B cell (primary cell): ENCODE data around the gene PSAPL1. TPM values are rescaled to one million over a fixed set of nuclear protein-coding genes. Genes with fewer than 3 reads are reported as not detected.

Experiments used
- ATAC-seq: fragments of 200-7000 bp; cut with Tn5 transposase; one replicate; pipeline ENCODE4 v1.10.0; 2021; ENCODE audit warnings: low read depth, mild to moderate bottlenecking, moderate number of reproducible peaks, moderate library complexity
- CTCF ChIA-PET: fragments of 350-600 bp; sonication (Branson Sonifier 250); formaldehyde crosslinking; loops from one replicate; lab custom pipeline; 2021; ENCODE audit warnings: antibody characterized with exemption, inconsistent platforms; lab: Charles Lee
- POLR2A ChIA-PET: fragments of 350-600 bp; sonication (Branson Sonifier 250); formaldehyde crosslinking; loops from one replicate; lab custom pipeline; 2021; ENCODE audit warnings: antibody characterized with exemption; lab: Charles Lee
- DNase-seq: peaks from one replicate; pipeline ENCODE4 v3.0.0; 2013
- H2AFZ ChIP-seq: 2 replicates; pipeline ENCODE4 v1.6.1; 2012; ENCODE audit warnings: mild to moderate bottlenecking, low read depth, low read length; ENCODE audit not compliant: insufficient read depth, poor library complexity, severe bottlenecking
- H3K27ac ChIP-seq, 2 donors: 1 replicate in 1 of 2; 2 replicates in 1 of 2; pipeline ENCODE4 v1.5.1; 2012 to 2013; ENCODE audit warnings: low read length in 2 of 2, mild to moderate bottlenecking in 2 of 2, moderate library complexity in 1 of 2
- H3K27me3 ChIP-seq, 4 experiments: fragments of 200-600 bp in 1 of 4; sonication (generic) in 1 of 4; replicated peaks in 1 of 4; 1 replicate in 2 of 4; 2 replicates in 2 of 4; pipeline versions ENCODE4 v1.6.1 to v1.7.0; 2013 to 2016; ENCODE audit warnings: low read length in 3 of 4, mild to moderate bottlenecking in 2 of 4, mixed read lengths in 1 of 4, moderate library complexity in 1 of 4; ENCODE audit not compliant: insufficient read depth in 4 of 4, control insufficient read depth in 3 of 4; ENCODE audit errors: control extremely low read depth in 1 of 4
- H3K36me3 ChIP-seq, 2 experiments: replicated peaks in 1 of 2; 1 replicate in 1 of 2; 2 replicates in 1 of 2; pipeline versions ENCODE4 v1.6.1 to v1.7.1; 2013; ENCODE audit warnings: low read length in 1 of 2; ENCODE audit not compliant: insufficient read depth in 2 of 2, control insufficient read depth in 1 of 2; ENCODE audit errors: control extremely low read depth in 1 of 2, extremely low read depth in 1 of 2
- H3K4me1 ChIP-seq, 2 donors: fragments of 200-600 bp in 1 of 2; sonication (generic) in 1 of 2; 1 replicate in 1 of 2; 2 replicates in 1 of 2; pipeline versions ENCODE4 v1.5.1 to v1.6.1; 2013 to 2017; ENCODE audit warnings: low read length in 2 of 2; ENCODE audit not compliant: control insufficient read depth in 2 of 2, insufficient read depth in 2 of 2
- H3K4me2 ChIP-seq: replicated peaks from 2 replicates; pipeline ENCODE3; 2012; ENCODE audit warnings: mild to moderate bottlenecking, low read depth, low read length; ENCODE audit not compliant: poor library complexity, severe bottlenecking
- H3K4me3 ChIP-seq, 5 experiments: fragments of 200-600 bp in 1 of 5; sonication (generic) in 1 of 5; 1 replicate in 3 of 5; 2 replicates in 2 of 5; pipeline versions ENCODE4 v1.5.1 to v1.7.0; 2011 to 2016; ENCODE audit warnings: low read length in 4 of 5, mild to moderate bottlenecking in 4 of 5, low read depth in 2 of 5, control low read depth in 1 of 5, moderate library complexity in 1 of 5; ENCODE audit not compliant: insufficient read depth in 1 of 5; ENCODE audit errors: control extremely low read depth in 1 of 5, extremely low read depth in 1 of 5
- H3K79me2 ChIP-seq: fragments of 200-600 bp; sonication (generic); one replicate; pipeline ENCODE4 v1.6.0; 2016; ENCODE audit warnings: low read length; ENCODE audit not compliant: control insufficient read depth, insufficient read depth
- H3K9ac ChIP-seq: fragments of 200-600 bp; sonication (generic); 2 replicates; pipeline ENCODE4 v1.6.1; 2017; ENCODE audit warnings: mild to moderate bottlenecking, low read length, moderate library complexity
- H3K9me3 ChIP-seq, 3 donors: one replicate each; pipeline versions ENCODE4 v1.6.1 to v1.7.1; 2013; ENCODE audit warnings: low read length in 2 of 3; ENCODE audit not compliant: control insufficient read depth in 2 of 3, insufficient read depth in 1 of 3; ENCODE audit errors: control extremely low read depth in 1 of 3
- H4K20me1 ChIP-seq: 2 replicates; pipeline ENCODE4 v1.6.0; 2012; ENCODE audit warnings: mild to moderate bottlenecking, low read length; ENCODE audit not compliant: insufficient read depth, control insufficient read depth, poor library complexity, severe bottlenecking
- H3K27ac Mint-ChIP-seq: one replicate; pipeline ENCODE4 v1.8.0; 2021; ENCODE audit warnings: mixed read lengths
- H3K27me3 Mint-ChIP-seq: one replicate; pipeline ENCODE4 v1.8.0; 2021; ENCODE audit warnings: mixed read lengths
- H3K4me1 Mint-ChIP-seq: one replicate; pipeline ENCODE4 v1.8.0; 2021; ENCODE audit warnings: mixed read lengths
- H3K4me3 Mint-ChIP-seq: one replicate; pipeline ENCODE4 v1.8.0; 2021; ENCODE audit warnings: mixed read lengths
- H3K9me3 Mint-ChIP-seq: one replicate; pipeline ENCODE4 v1.8.0; 2022; ENCODE audit warnings: mixed read lengths; ENCODE audit not compliant: insufficient read depth
- EZH2 ChIP-seq: IDR thresholded peaks from 2 replicates; pipeline ENCODE4 v1.6.1; 2012; ENCODE audit warnings: borderline replicate concordance, low read depth, mild to moderate bottlenecking, moderate library complexity, low read length; ENCODE audit not compliant: insufficient read depth, poor library complexity, severe bottlenecking
- WGBS: methylation state at CpG from one replicate; pipeline ENCODE4 v1.1.5; 2013; ENCODE audit warnings: missing lambda C conversion rate; ENCODE audit not compliant: insufficient coverage; 5-methylcytosine and 5-hydroxymethylcytosine counted together
- intact Hi-C: fragments of 100-400 bp; cut with micrococcal nuclease; formaldehyde crosslinking; loops from one replicate; pipeline ENCODE4 v1.10.0; 2022
- polyA plus RNA-seq: library from polyadenylated mRNA; depleted of rRNA; stranded (reverse); fragments of >200 nt; gene quantifications from 2 replicates; pipeline ENCODE4 v1.2.3, GENCODE V29; 2012
- total RNA-seq, 2 donors: library from RNA; stranded (reverse); fragments of 120-200 nt in 1 of 2; gene quantifications; 1 replicate in 1 of 2; 2 replicates in 1 of 2; pipeline versions ENCODE4 v1.2.3 to v1.2.4, GENCODE V29; 2013 to 2022
- TF ChIP-seq, protein P1 (sequence below): fragments of 200-600 bp; IDR thresholded peaks from one replicate; pipeline ENCODE4 v1.8.0; 2022; ENCODE audit warnings: antibody characterized with exemption, mild to moderate bottlenecking

The PSAPL1 gene
- total and polyA plus RNA-seq, 2 donors (not counting 1 experiment from before 2014, with no cell fraction given) = not detected

DNA sequence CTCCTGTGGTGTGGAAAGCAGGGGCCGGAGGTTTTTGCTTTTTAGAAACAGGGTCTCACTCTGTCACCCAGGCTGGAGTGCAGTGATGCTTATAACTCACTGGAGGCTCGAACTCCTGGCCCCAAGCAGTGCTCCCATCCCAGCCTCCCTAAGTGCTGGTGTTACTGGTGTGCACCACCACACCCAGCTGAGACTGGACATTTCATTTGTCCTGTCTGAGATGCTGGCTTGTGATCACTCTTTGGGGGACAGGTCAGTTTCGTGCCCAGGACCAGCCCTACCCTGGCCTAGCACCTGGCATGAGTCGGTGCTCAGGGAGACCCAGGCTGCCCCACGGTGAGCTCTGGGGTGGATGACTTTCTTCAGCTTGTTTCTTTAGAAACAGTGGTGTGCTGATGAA, 11.3 kb downstream of the PSAPL1 start:
- no peak overlapping the region for H3K27ac Mint-ChIP-seq
- no peaks in the 10 kb centered on the region for H4K20me1 ChIP-seq
- H3K9ac ChIP-seq = no peak overlapping the region
- DNase-seq (no peak), ATAC-seq (no peak)
- H3K4me1 ChIP-seq = no peaks in the 10 kb centered on the region
- TF ChIP-seq EZH2 = no peak
- TF ChIP-seq, protein P1, sequence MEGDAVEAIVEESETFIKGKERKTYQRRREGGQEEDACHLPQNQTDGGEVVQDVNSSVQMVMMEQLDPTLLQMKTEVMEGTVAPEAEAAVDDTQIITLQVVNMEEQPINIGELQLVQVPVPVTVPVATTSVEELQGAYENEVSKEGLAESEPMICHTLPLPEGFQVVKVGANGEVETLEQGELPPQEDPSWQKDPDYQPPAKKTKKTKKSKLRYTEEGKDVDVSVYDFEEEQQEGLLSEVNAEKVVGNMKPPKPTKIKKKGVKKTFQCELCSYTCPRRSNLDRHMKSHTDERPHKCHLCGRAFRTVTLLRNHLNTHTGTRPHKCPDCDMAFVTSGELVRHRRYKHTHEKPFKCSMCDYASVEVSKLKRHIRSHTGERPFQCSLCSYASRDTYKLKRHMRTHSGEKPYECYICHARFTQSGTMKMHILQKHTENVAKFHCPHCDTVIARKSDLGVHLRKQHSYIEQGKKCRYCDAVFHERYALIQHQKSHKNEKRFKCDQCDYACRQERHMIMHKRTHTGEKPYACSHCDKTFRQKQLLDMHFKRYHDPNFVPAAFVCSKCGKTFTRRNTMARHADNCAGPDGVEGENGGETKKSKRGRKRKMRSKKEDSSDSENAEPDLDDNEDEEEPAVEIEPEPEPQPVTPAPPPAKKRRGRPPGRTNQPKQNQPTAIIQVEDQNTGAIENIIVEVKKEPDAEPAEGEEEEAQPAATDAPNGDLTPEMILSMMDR = no peak
- no peaks in the 10 kb centered on the region for H3K9me3 Mint-ChIP-seq
- no peaks in the 10 kb centered on the region for H3K36me3 ChIP-seq
- H3K4me3 Mint-ChIP-seq = no peak overlapping the region
- no peak overlapping the region for H2AFZ ChIP-seq
- intact Hi-C loops = no loop called here
- H3K79me2 ChIP-seq = no peaks in the 10 kb centered on the region
- peaks cover 0 to 7% (median 0%) of the 10 kb centered on the region in 3 donors for H3K9me3 ChIP-seq
- H3K4me1 Mint-ChIP-seq = no peaks in the 10 kb centered on the region
- CTCF ChIA-PET = no interaction called here
- no peak overlapping the region for H3K4me2 ChIP-seq
- H3K27me3 ChIP-seq = no peaks in the 10 kb centered on the region
- no peaks in the 10 kb centered on the region for H3K27me3 Mint-ChIP-seq
- no peak overlapping the region for H3K27ac ChIP-seq
- WGBS = 80% methylated on average over 2 of the region's 5 CpGs
- POLR2A ChIA-PET = no interaction called here
- no peak overlapping the region for H3K4me3 ChIP-seq

DNA sequence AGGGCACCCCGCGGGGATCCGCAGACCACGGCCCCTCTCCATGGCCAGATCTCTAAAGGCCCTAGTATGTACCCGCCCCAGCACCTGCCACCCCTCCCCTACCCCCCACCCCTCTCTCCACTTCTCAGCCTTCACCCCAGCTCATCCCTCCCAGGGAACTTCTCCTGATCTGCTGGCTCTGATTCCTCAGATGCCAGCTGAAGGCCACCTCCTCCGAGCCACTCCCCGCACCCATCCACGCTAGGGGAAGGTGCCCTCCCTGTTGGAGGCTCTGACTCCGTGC, 11.9 kb downstream of the PSAPL1 start:
- DNase-seq = no peak

More for the DNA sequence above, 11.9 kb downstream of the PSAPL1 start:
- POLR2A ChIA-PET = no interaction called here
- Histone ChIP-seq H3K9me3 (peaks cover 0 to 13% (median 0%) of the 10 kb centered on the region in 3 donors), H3K27me3 (no peaks in the 10 kb centered on the region), H2AFZ (no peak overlapping the region), H3K4me1 (no peaks in the 10 kb centered on the region), H3K36me3 (no peaks in the 10 kb centered on the region), H4K20me1 (no peaks in the 10 kb centered on the region), H3K27ac (no peak overlapping the region), H3K4me3 (no peak overlapping the region), H3K4me2 (no peak overlapping the region), H3K9ac (no peak overlapping the region), H3K79me2 (no peaks in the 10 kb centered on the region)
- no peak overlapping the region for H3K27ac Mint-ChIP-seq
- intact Hi-C loops = no loop called here
- ATAC-seq = no peak
- CTCF ChIA-PET = no interaction called here
- peaks cover 3% of the 10 kb centered on the region for H3K9me3 Mint-ChIP-seq
- TF ChIP-seq, protein P1 = no peak
- no peak for TF ChIP-seq EZH2
- no peak overlapping the region for H3K4me3 Mint-ChIP-seq
- H3K4me1 Mint-ChIP-seq = no peaks in the 10 kb centered on the region
- H3K27me3 Mint-ChIP-seq = no peaks in the 10 kb centered on the region
- WGBS = no CpG with 5 or more reads among the region's 9 CpGs
